ENCODE data around the gene HTR3E.

The HTR3E gene

GRCh38 chr3:184156522-184156955 is 59.7 kb downstream of the HTR3E start:
- DNase-seq (ENCODE audit: low read depth in 2 of 2): no peak

Measured in fibroblast of skin of left biceps (primary cell).